A549 (cell line): Measurements from ENCODE around the gene GALNT3. TPM values are rescaled to one million over a fixed set of nuclear protein-coding genes. Genes with fewer than 3 reads are reported as not detected.
A peak's percentile ranks its signal among the peaks of the same experiment; 100 is the strongest.

ENCODE experiments used
- ATAC-seq, 2 experiments: fragments of 200-7000 bp in 1 of 2; fragments of >200 bp in 1 of 2; cut with Nextera tagmentation in 1 of 2; cut with Tn5 transposase in 1 of 2; 3 replicates each; pipeline versions ENCODE4 v1.8.0 to v1.9.1; 2018 to 2020; ENCODE audit warnings: mild to moderate bottlenecking in 1 of 2, moderate library complexity in 1 of 2
- CTCF ChIA-PET: fragments of 300-600 bp; sonication (Branson Sonifier 250); formaldehyde crosslinking; extraction: SDS; loops from one replicate; lab custom pipeline; 2021; ENCODE audit warnings: antibody characterized with exemption, inconsistent platforms; lab: Yijun Ruan, JAX
- POLR2A ChIA-PET: fragments of 350-600 bp; formaldehyde crosslinking; extraction: SDS; loops from one replicate; lab custom pipeline; 2021; ENCODE audit warnings: antibody characterized with exemption, inconsistent platforms; lab: Yijun Ruan, JAX
- DNase-seq, 2 experiments: peaks; one replicate each; pipeline versions ENCODE4 v3.0.0 to v3.0.0-alpha.2; 2011 to 2016; ENCODE audit warnings: low read depth in 1 of 2, low spot score in 1 of 2
- FAIRE-seq: peaks from 2 replicates; lab custom pipeline; 2011; peaks lifted over from hg19 to GRCh38; lab: Jason Lieb, UNC
- H3K27ac ChIP-seq, 2 experiments: fragments of >200 bp; sonication (Bioruptor Twin); formaldehyde crosslinking; 3 replicates each; pipeline ENCODE4 v1.5.1; 2016 to 2017
- H3K4me1 ChIP-seq: fragments of >200 bp; sonication (Bioruptor Twin); formaldehyde crosslinking; 3 replicates; pipeline ENCODE4 v1.6.1; 2016
- H3K4me2 ChIP-seq: fragments of >200 bp; sonication (Bioruptor Twin); formaldehyde crosslinking; 3 replicates; pipeline ENCODE4 v1.6.1; 2016
- H3K4me3 ChIP-seq: fragments of >200 bp; sonication (Bioruptor Twin); formaldehyde crosslinking; 3 replicates; pipeline ENCODE4 v1.5.1; 2016
- H3K9me3 ChIP-seq: fragments of >200 bp; sonication (Bioruptor Twin); formaldehyde crosslinking; 3 replicates; pipeline ENCODE4 v1.6.1; 2016
- ATOH8 ChIP-seq: fragments of 250-450 bp; sonication (Bioruptor Pico); IDR thresholded peaks from 2 replicates; pipeline ENCODE4 v1.5.0; 2020; ENCODE audit warnings: low read depth, mild to moderate bottlenecking, moderate library complexity
- BHLHE40 ChIP-seq: IDR thresholded peaks from 2 replicates; pipeline ENCODE4 v1.6.1; 2012; ENCODE audit warnings: low read depth, low read length, inconsistent platforms
- CBX2 ChIP-seq: fragments of 200-600 bp; sonication (generic); IDR thresholded peaks from 2 replicates; pipeline ENCODE4 v1.6.1; 2016; ENCODE audit warnings: low read depth, mild to moderate bottlenecking, borderline replicate concordance
- E2F6 ChIP-seq: IDR thresholded peaks from 2 replicates; pipeline ENCODE4 v1.6.1; 2012; ENCODE audit warnings: low read depth, borderline replicate concordance
- EHMT2 ChIP-seq: fragments of 200-600 bp; sonication (generic); IDR thresholded peaks from 2 replicates; pipeline ENCODE4 v1.6.1; 2016; ENCODE audit warnings: antibody characterized with exemption, low read depth, mild to moderate bottlenecking, moderate library complexity
- ELK1 ChIP-seq: fragments of 150-350 bp; IDR thresholded peaks from 2 replicates; pipeline ENCODE4 v1.6.1; 2014; ENCODE audit warnings: low read depth, mild to moderate bottlenecking, low read length
- EP300 ChIP-seq, 2 experiments: fragments of >200 bp; sonication (Bioruptor Twin); formaldehyde crosslinking; IDR thresholded peaks; 2 replicates in 1 of 2; 3 replicates in 1 of 2; pipeline ENCODE4 v1.6.1; 2016 to 2017
- FOSB ChIP-seq: fragments of 250-450 bp; sonication (Bioruptor Pico); IDR thresholded peaks from 2 replicates; pipeline ENCODE4 v1.5.0; 2020; ENCODE audit warnings: mild to moderate bottlenecking, moderate library complexity
- FOSL2 ChIP-seq, 2 experiments: fragments of 450-650 bp in 1 of 2; fragments of >200 bp in 1 of 2; sonication (Bioruptor Twin) in 1 of 2; formaldehyde crosslinking; IDR thresholded peaks; 2 replicates each; pipeline versions ENCODE4 v1.5.0 to v1.6.1; 2016 to 2020; ENCODE audit warnings: mild to moderate bottlenecking in 1 of 2, moderate library complexity in 1 of 2
- FOXS1 ChIP-seq: fragments of 250-450 bp; sonication (Bioruptor Pico); IDR thresholded peaks from 2 replicates; pipeline ENCODE4 v1.5.0; 2020; ENCODE audit warnings: mild to moderate bottlenecking, moderate library complexity
- HDAC2 ChIP-seq: fragments of 200-600 bp; sonication (generic); IDR thresholded peaks from 2 replicates; pipeline ENCODE4 v1.6.1; 2016
- HOXA7 ChIP-seq: fragments of 250-450 bp; sonication (Bioruptor Pico); IDR thresholded peaks from 2 replicates; pipeline ENCODE4 v1.5.0; 2020; ENCODE audit warnings: mild to moderate bottlenecking, moderate library complexity
- JUNB ChIP-seq: fragments of >200 bp; sonication (Bioruptor Twin); formaldehyde crosslinking; IDR thresholded peaks from 2 replicates; pipeline ENCODE4 v1.6.1; 2016
- KDM1A ChIP-seq: fragments of 200-600 bp; sonication (generic); IDR thresholded peaks from 2 replicates; pipeline ENCODE4 v1.6.1; 2016; ENCODE audit warnings: low read depth, mild to moderate bottlenecking
- KDM5A ChIP-seq: fragments of 200-600 bp; sonication (generic); IDR thresholded peaks from 2 replicates; pipeline ENCODE4 v1.6.1; 2016; ENCODE audit warnings: antibody characterized with exemption, mild to moderate bottlenecking
- MAFK ChIP-seq: fragments of 450-650 bp; IDR thresholded peaks from 2 replicates; pipeline ENCODE4 v1.6.1; 2014; ENCODE audit not compliant: partially characterized antibody
- MAZ ChIP-seq: fragments of 150-350 bp; IDR thresholded peaks from 2 replicates; pipeline ENCODE4 v1.6.1; 2014; ENCODE audit warnings: antibody characterized with exemption, low read depth, low read length, borderline replicate concordance
- NR3C1 ChIP-seq: fragments of >200 bp; sonication (Bioruptor Twin); formaldehyde crosslinking; IDR thresholded peaks from 3 replicates; pipeline ENCODE4 v1.6.1; 2017
- POLR2AphosphoS2 ChIP-seq: conservative IDR thresholded peaks from 2 replicates; pipeline ENCODE4 v1.6.1; 2012; ENCODE audit warnings: low read length, improper control_type of control experiment, inconsistent platforms
- RARB ChIP-seq: fragments of 250-450 bp; sonication (Bioruptor Pico); IDR thresholded peaks from 2 replicates; pipeline ENCODE4 v1.8.0; 2021; ENCODE audit warnings: mild to moderate bottlenecking, moderate library complexity
- SREBF2 ChIP-seq: fragments of 450-650 bp; IDR thresholded peaks from 2 replicates; pipeline ENCODE4 v1.6.1; 2014; ENCODE audit warnings: mild to moderate bottlenecking, moderate library complexity
- TP53 ChIP-seq: fragments of 250-450 bp; sonication (Bioruptor Pico); IDR thresholded peaks from 2 replicates; pipeline ENCODE4 v1.5.0; 2021; ENCODE audit warnings: mild to moderate bottlenecking, moderate library complexity
- USF2 ChIP-seq: fragments of 450-650 bp; IDR thresholded peaks from 2 replicates; pipeline ENCODE4 v1.6.1; 2014; ENCODE audit warnings: antibody characterized with exemption
- ZC3H11A ChIP-seq: fragments of 450-650 bp; IDR thresholded peaks from 2 replicates; pipeline ENCODE4 v1.6.1; 2014; ENCODE audit warnings: antibody characterized with exemption, mild to moderate bottlenecking
- ZSCAN20 ChIP-seq: fragments of 250-450 bp; sonication (Bioruptor Pico); IDR thresholded peaks from 2 replicates; pipeline ENCODE4 v1.8.0; 2022; ENCODE audit warnings: mild to moderate bottlenecking, moderate library complexity
- WGBS: methylation state at CpG from one replicate; pipeline ENCODE4 v1.1.6; 2017; ENCODE audit errors: missing lambda C conversion rate; 5-methylcytosine and 5-hydroxymethylcytosine counted together
- polyA minus RNA-seq: library from RNA; depleted of rRNA, polyadenylated mRNA; stranded (reverse); fragments of >200 nt; gene quantifications from 2 replicates; pipeline ENCODE4 v1.2.3, GENCODE V29; 2011; rRNA and poly(A)+ RNA removed
- polyA plus RNA-seq, 4 experiments: library from polyadenylated mRNA; depleted of rRNA in 3 of 4; stranded (reverse); fragments of >200 nt; fragmentation: RNase III in 1 of 4; extraction: RNeasy Plus Mini Kit Qiagen cat#74134 plus additional on column Dnase treatment in 1 of 4; gene quantifications; 2 replicates in 3 of 4; 3 replicates in 1 of 4; pipeline ENCODE4 v1.2.3, GENCODE V29; 2011 to 2017

The GALNT3 gene
- 0.07 and 0.10 TPM in 2 replicates for polyA plus RNA-seq (2011; rRNA removed)
- not detected in 2 replicates for polyA plus RNA-seq (2012; cell fraction: cytosol; rRNA removed)
- 0.04 TPM in 2 replicates for polyA plus RNA-seq (2012; cell fraction: nucleus; rRNA removed)
- polyA plus RNA-seq (2017; fragmentation: RNase III; extraction: RNeasy Plus Mini Kit Qiagen cat#74134 plus additional on column Dnase treatment) = 0.04 to 0.05 TPM in 2 of 3 replicates, not detected in the other
- polyA minus RNA-seq = not detected in 2 replicates

GRCh38 chr2:165793779-165794535 is at the start of gene GALNT3:
Gene GALNT3 (minus strand): TSS chr2:165794247. CDS start chr2:165770700, 23,547 bp downstream.
- ATAC-seq (peak; percentile 57 to 77; a peak in 5 of 6 replicates), DNase-seq (no peak), FAIRE-seq (no peak)
- Histone ChIP-seq H3K4me1 (peaks cover 13% of the 10 kb centered on the region; the same call in 2 of the 3 replicates), H3K9me3 (no peaks in the 10 kb centered on the region), H3K4me3 (peak within 1 kb of the TSS; percentile 51), H3K4me2 (peak within 1 kb of the TSS; percentile 97), H3K27ac (no peak within 1 kb of the TSS)
- WGBS = 49% methylated on average over 9 of the region's 70 CpGs
- ChIA-PET CTCF (interaction anchor here (1.5 kb wide), 1 partner anchor 81 kb away, joined by 3 read pairs; no protein-coding TSS in a partner anchor), POLR2A (no interaction called here)
- TF ChIP-seq HOXA7 (CRISPR knock-in tag) (no peak), ZSCAN20 (no peak), HDAC2 (no peak), FOSL2 (IDR thresholded peaks at IDR 0.05) (no peak), FOSL2 (CRISPR knock-in tag; IDR thresholded peaks at IDR 0.05) (no peak), SREBF2 (no peak), POLR2AphosphoS2 (no peak), TP53 (CRISPR knock-in tag) (no peak), KDM5A (no peak)

- CTCF ChIA-PET = no interaction called here
- no peak for FAIRE-seq
- Histone ChIP-seq H3K4me2 (no peak overlapping the region), H3K4me3 (no peak overlapping the region), H3K4me1 (no peaks in the 10 kb centered on the region), H3K27ac (no peak overlapping the region), H3K9me3 (no peaks in the 10 kb centered on the region)
- no peak for ATAC-seq
- DNase-seq = no peak
- POLR2A ChIA-PET = no interaction called here
- no peak for TF ChIP-seq SREBF2
- TF ChIP-seq BHLHE40 = no peak
- 74% methylated on average over 1 of the region's 1 CpG for WGBS
Measured at GRCh38 chr2:165843351-165843750, 49.3 kb upstream of the GALNT3 start.

GRCh38 chr2:165840333-165840958 is 46.4 kb upstream of the GALNT3 start:
- Histone ChIP-seq H3K4me1 (no peaks in the 10 kb centered on the region), H3K4me3 (no peak overlapping the region), H3K27ac (no peak overlapping the region), H3K4me2 (no peak overlapping the region), H3K9me3 (no peaks in the 10 kb centered on the region)
- TF ChIP-seq MAFK = peak; percentile 6
- TF ChIP-seq KDM1A = no peak
- no peak for TF ChIP-seq ATOH8 (CRISPR knock-in tag)
- TF ChIP-seq RARB (CRISPR knock-in tag) = no peak
- ChIA-PET POLR2A (no interaction called here), CTCF (no interaction called here)
- DNase-seq (no peak), FAIRE-seq (no peak), ATAC-seq (no peak)

GRCh38 chr2:165839610-165840009 is 45.6 kb upstream of the GALNT3 start:
- POLR2A ChIA-PET = no interaction called here
- Histone ChIP-seq H3K4me2 (no peak overlapping the region), H3K4me3 (no peak overlapping the region), H3K4me1 (no peaks in the 10 kb centered on the region)
- TF ChIP-seq EP300 (IDR thresholded peaks at IDR 0.05) (no peak), FOSB (CRISPR knock-in tag) (no peak), JUNB (no peak), NR3C1 (no peak), FOXS1 (no peak), EHMT2 (no peak), USF2 (no peak), E2F6 (no peak), MAFK (no peak), SREBF2 (no peak), ELK1 (no peak), ZC3H11A (no peak), MAZ (no peak), CBX2 (no peak), FOSL2 (IDR thresholded peaks at IDR 0.05) (no peak), FOSL2 (CRISPR knock-in tag; IDR thresholded peaks at IDR 0.05) (no peak), KDM5A (no peak)
- TF ChIP-seq, all 56 proteins: peak for 0
- 17% methylated on average over 2 of the region's 2 CpGs for WGBS
- DNase-seq (peak in 1 of 2 experiments; percentile 3), ATAC-seq (peak in 1 of 2 experiments; percentile 19; a peak in 1 of 6 replicates), FAIRE-seq (no peak)
- no peaks in the 10 kb centered on the region for H3K9me3 ChIP-seq
- no peak overlapping the region for H3K27ac ChIP-seq
- CTCF ChIA-PET = no interaction called here
